CD8-positive, alpha-beta memory T cell (primary cell): Measurements from ENCODE around the gene MYLIP. TPM values are rescaled to one million over a fixed set of nuclear protein-coding genes. Genes with fewer than 3 reads are reported as not detected.
A peak's percentile ranks its signal among the peaks of the same experiment; 100 is the strongest.
"Not testable (repeated sequence)": the region's sequence is repeated elsewhere in the genome, so short reads cannot be mapped to it uniquely, and the experiment has no call there.

Experiments used
- CTCF ChIA-PET: fragments of 350-600 bp; sonication (Branson Sonifier 250); formaldehyde crosslinking; loops from one replicate; lab custom pipeline; 2021; ENCODE audit warnings: antibody characterized with exemption; lab: Charles Lee
- POLR2A ChIA-PET: fragments of 350-600 bp; sonication (Branson Sonifier 250); formaldehyde crosslinking; loops from one replicate; lab custom pipeline; 2021; ENCODE audit warnings: antibody characterized with exemption; lab: Charles Lee
- DNase-seq, 5 donors: peaks; one replicate each; pipeline versions ENCODE4 v3.0.0 to v3.0.0-alpha.2; 2020 to 2022; ENCODE audit warnings: mixed read lengths in 1 of 5
- H3K27ac ChIP-seq: one replicate; pipeline ENCODE4 v1.7.0; 2013; ENCODE audit warnings: low read depth, mild to moderate bottlenecking, low read length, moderate library complexity
- H3K27me3 ChIP-seq: 2 replicates; pipeline ENCODE4 v1.7.0; 2013; ENCODE audit warnings: low read length, mild to moderate bottlenecking; ENCODE audit not compliant: insufficient read depth, poor library complexity, severe bottlenecking
- H3K36me3 ChIP-seq: 2 replicates; pipeline ENCODE4 v1.7.0; 2013; ENCODE audit warnings: mild to moderate bottlenecking, low read length, moderate library complexity; ENCODE audit not compliant: insufficient read depth
- H3K4me1 ChIP-seq: 2 replicates; pipeline ENCODE4 v1.7.0; 2013; ENCODE audit warnings: mild to moderate bottlenecking, low read length, moderate library complexity; ENCODE audit not compliant: insufficient read depth
- H3K4me3 ChIP-seq: 2 replicates; pipeline ENCODE4 v1.7.0; 2013; ENCODE audit warnings: mild to moderate bottlenecking, low read length
- H3K9me3 ChIP-seq: 2 replicates; pipeline ENCODE4 v1.7.0; 2013; ENCODE audit warnings: mild to moderate bottlenecking, low read length
- H3K27ac Mint-ChIP-seq, 8 donors: one replicate each; pipeline ENCODE4 v1.8.0; 2020 to 2021; ENCODE audit warnings: mixed read lengths in 8 of 8, mild to moderate bottlenecking in 6 of 8, inconsistent platforms in 3 of 8, moderate library complexity in 3 of 8
- H3K27me3 Mint-ChIP-seq, 2 donors: one replicate each; pipeline ENCODE4 v1.8.0; 2020 to 2021; ENCODE audit warnings: mixed read lengths in 2 of 2, mild to moderate bottlenecking in 1 of 2, moderate library complexity in 1 of 2
- H3K36me3 Mint-ChIP-seq, 3 donors: one replicate each; pipeline ENCODE4 v1.8.0; 2020 to 2021; ENCODE audit warnings: mixed read lengths in 3 of 3, inconsistent platforms in 1 of 3, mild to moderate bottlenecking in 1 of 3
- H3K4me1 Mint-ChIP-seq, 3 donors: one replicate each; pipeline ENCODE4 v1.8.0; 2020 to 2021; ENCODE audit warnings: mixed read lengths in 3 of 3, inconsistent platforms in 1 of 3, mild to moderate bottlenecking in 1 of 3
- H3K4me3 Mint-ChIP-seq, 7 donors: one replicate each; pipeline ENCODE4 v1.8.0; 2020 to 2021; ENCODE audit warnings: mixed read lengths in 7 of 7, mild to moderate bottlenecking in 6 of 7, moderate library complexity in 4 of 7, inconsistent platforms in 2 of 7
- H3K9me3 Mint-ChIP-seq, 5 donors: one replicate each; pipeline ENCODE4 v1.8.0; 2020 to 2022; ENCODE audit warnings: mixed read lengths in 5 of 5, mild to moderate bottlenecking in 3 of 5, moderate library complexity in 2 of 5, inconsistent platforms in 1 of 5
- polyA plus RNA-seq: library from polyadenylated mRNA; unstranded; fragments of 300-500 nt; fragmentation: Illumina TruSeq; gene quantifications from one replicate; pipeline ENCODE4 v1.2.3, GENCODE V29; 2021
- total RNA-seq, 2 experiments: library from RNA; stranded (reverse); gene quantifications; one replicate each; pipeline ENCODE4 v1.2.3, GENCODE V29; 2021

The MYLIP gene
- total and polyA plus RNA-seq, 3 experiments from 2014 or later, result 7.7 to 78.0 (median 9.0) TPM

- ChIA-PET POLR2A (no interaction called here), CTCF (interaction anchor here (1.9 kb wide), 1 partner anchor 12 kb away, joined by 7 read pairs; no protein-coding TSS in a partner anchor)
- H3K36me3 ChIP-seq, result no peaks in the 10 kb centered on the region
- H3K9me3 Mint-ChIP-seq, result no peaks in the 10 kb centered on the region
- no peaks in the 10 kb centered on the region for H3K9me3 ChIP-seq
- peaks cover 4 to 23% of the 10 kb centered on the region in 2 donors for H3K27me3 Mint-ChIP-seq
- H3K27ac ChIP-seq, result no peak overlapping the region
- H3K4me1 ChIP-seq, result peaks cover 11% of the 10 kb centered on the region
- peak overlapping the region in 6 of 8 donors; percentile 5 to 90 (median 58) for H3K27ac Mint-ChIP-seq
- H3K36me3 Mint-ChIP-seq, result peaks cover 0 to 3% (median 0%) of the 10 kb centered on the region in 3 donors
- H3K4me3 ChIP-seq, result no peak overlapping the region
- peaks cover 15 to 21% (median 17%) of the 10 kb centered on the region in 3 donors for H3K4me1 Mint-ChIP-seq
- H3K27me3 ChIP-seq, result no peaks in the 10 kb centered on the region
- DNase-seq, result peak in 1 of 5 donors; percentile 20
- peak overlapping the region in 5 of 7 donors; percentile 9 to 81 (median 51) for H3K4me3 Mint-ChIP-seq
Observed at GRCh38 chr6:16168121-16168520, 39.2 kb downstream of the MYLIP start.

GRCh38 chr6:16168858-16169257 lies 40.0 kb downstream of the MYLIP start:
- peak overlapping the region in 6 of 7 donors; percentile 1 to 81 (median 49) for H3K4me3 Mint-ChIP-seq
- no peak overlapping the region for H3K27ac ChIP-seq
- H3K4me1 Mint-ChIP-seq, result peaks cover 14 to 21% (median 17%) of the 10 kb centered on the region in 3 donors
- ChIA-PET CTCF (interaction anchor here (1.3 to 1.9 kb wide), 3 partner anchors 11 to 477 kb away, joined by 3 to 7 read pairs (median 6); no protein-coding TSS in a partner anchor), POLR2A (interaction anchor here (0.6 kb wide), 1 partner anchor 289 kb away, joined by 6 read pairs; no protein-coding TSS in a partner anchor)
- peaks cover 4 to 27% of the 10 kb centered on the region in 2 donors for H3K27me3 Mint-ChIP-seq
- H3K27ac Mint-ChIP-seq, result peak overlapping the region in 5 of 8 donors; percentile 0 to 90 (median 57)
- H3K36me3 Mint-ChIP-seq, result peaks cover 0 to 3% (median 0%) of the 10 kb centered on the region in 3 donors
- peaks cover 11% of the 10 kb centered on the region for H3K4me1 ChIP-seq
- H3K9me3 ChIP-seq, result no peaks in the 10 kb centered on the region
- no peaks in the 10 kb centered on the region for H3K9me3 Mint-ChIP-seq
- no peaks in the 10 kb centered on the region for H3K36me3 ChIP-seq
- H3K27me3 ChIP-seq, result no peaks in the 10 kb centered on the region
- H3K4me3 ChIP-seq, result no peak overlapping the region
- DNase-seq, result peak in 2 of 5 donors; percentile 23 to 33

GRCh38 chr6:16171400-16171799 lies 42.5 kb downstream of the MYLIP start:
- peaks cover 0 to 3% (median 0%) of the 10 kb centered on the region in 3 donors for H3K36me3 Mint-ChIP-seq
- Histone ChIP-seq H3K4me3 (no peak overlapping the region), H3K9me3 (no peaks in the 10 kb centered on the region), H3K4me1 (peaks cover 11% of the 10 kb centered on the region), H3K36me3 (no peaks in the 10 kb centered on the region), H3K27ac (no peak overlapping the region), H3K27me3 (no peaks in the 10 kb centered on the region)
- H3K27ac Mint-ChIP-seq, result no peak overlapping the region
- H3K9me3 Mint-ChIP-seq, result peaks cover 0 to 4% (median 3%) of the 10 kb centered on the region in 5 donors
- peaks cover 0 to 19% of the 10 kb centered on the region in 2 donors for H3K27me3 Mint-ChIP-seq
- DNase-seq, result no peak
- H3K4me3 Mint-ChIP-seq, result no peak overlapping the region
- ChIA-PET CTCF (interaction anchor here (2.6 kb wide), 1 partner anchor 11 kb away, joined by 10 read pairs; no protein-coding TSS in a partner anchor), POLR2A (no interaction called here)
- H3K4me1 Mint-ChIP-seq, result peaks cover 14 to 29% (median 18%) of the 10 kb centered on the region in 3 donors

GRCh38 chr6:16173167-16173940 lies 44.5 kb downstream of the MYLIP start:
- Mint-ChIP-seq H3K9me3 (peaks cover 6 to 15% (median 7%) of the 10 kb centered on the region in 5 donors), H3K4me3 (no peak overlapping the region), H3K27ac (no peak overlapping the region), H3K4me1 (peaks cover 8 to 18% (median 13%) of the 10 kb centered on the region in 3 donors), H3K27me3 (peaks cover 4 to 13% of the 10 kb centered on the region in 2 donors), H3K36me3 (peaks cover 0 to 5% (median 3%) of the 10 kb centered on the region in 3 donors)
- Histone ChIP-seq H3K27me3 (no peaks in the 10 kb centered on the region), H3K4me3 (no peak overlapping the region), H3K4me1 (peaks cover 6% of the 10 kb centered on the region), H3K27ac (no peak overlapping the region), H3K9me3 (no peaks in the 10 kb centered on the region), H3K36me3 (no peaks in the 10 kb centered on the region)
- DNase-seq, result no peak
- ChIA-PET POLR2A (no interaction called here), CTCF (interaction anchor here (2.6 kb wide), 1 partner anchor 9 kb away, joined by 10 read pairs; no protein-coding TSS in a partner anchor)

- H3K27me3 Mint-ChIP-seq, result peaks cover 4 to 13% of the 10 kb centered on the region in 2 donors
- POLR2A ChIA-PET, result no interaction called here
- CTCF ChIA-PET, result interaction anchor here (1.7 kb wide), 1 partner anchor 9 kb away, joined by 4 read pairs; no protein-coding TSS in a partner anchor
- Histone ChIP-seq H3K9me3 (no peaks in the 10 kb centered on the region), H3K36me3 (no peaks in the 10 kb centered on the region), H3K27me3 (no peaks in the 10 kb centered on the region), H3K4me3 (no peak overlapping the region), H3K4me1 (peaks cover 7% of the 10 kb centered on the region), H3K27ac (no peak overlapping the region)
- no peak overlapping the region for H3K4me3 Mint-ChIP-seq
- H3K9me3 Mint-ChIP-seq, result peaks cover 6 to 20% (median 12%) of the 10 kb centered on the region in 5 donors
- no peak for DNase-seq
- peaks cover 11 to 21% (median 11%) of the 10 kb centered on the region in 3 donors for H3K4me1 Mint-ChIP-seq
- H3K36me3 Mint-ChIP-seq, result peaks cover 0 to 9% (median 3%) of the 10 kb centered on the region in 3 donors
- no peak overlapping the region for H3K27ac Mint-ChIP-seq
Observed at GRCh38 chr6:16174416-16175078, 45.7 kb downstream of the MYLIP start.

GRCh38 chr6:16176600-16176999 lies 47.7 kb downstream of the MYLIP start:
- Mint-ChIP-seq H3K36me3 (peaks cover under 1 to 18% (median 1%) of the 10 kb centered on the region in 3 donors), H3K4me1 (peaks cover 24 to 31% (median 26%) of the 10 kb centered on the region in 3 donors), H3K9me3 (peaks cover 7 to 34% (median 26%) of the 10 kb centered on the region in 5 donors)
- H3K27me3 Mint-ChIP-seq, DNase-seq, H3K36me3 ChIP-seq, POLR2A ChIA-PET, H3K9me3 ChIP-seq, H3K27ac ChIP-seq, H3K27ac Mint-ChIP-seq, H3K4me3 ChIP-seq, H3K27me3 ChIP-seq, H3K4me3 Mint-ChIP-seq, CTCF ChIA-PET: not testable (repeated sequence)
- peaks cover 11% of the 10 kb centered on the region for H3K4me1 ChIP-seq

GRCh38 chr6:16177881-16178280 lies 49.0 kb downstream of the MYLIP start:
- Mint-ChIP-seq H3K27ac (no peak overlapping the region), H3K4me1 (peaks cover 28 to 32% (median 32%) of the 10 kb centered on the region in 3 donors), H3K36me3 (peaks cover 1 to 18% (median 1%) of the 10 kb centered on the region in 3 donors), H3K27me3 (peaks cover 4 to 6% of the 10 kb centered on the region in 2 donors), H3K4me3 (no peak overlapping the region), H3K9me3 (peaks cover 7 to 37% (median 28%) of the 10 kb centered on the region in 5 donors)
- Histone ChIP-seq H3K4me3 (no peak overlapping the region), H3K4me1 (peaks cover 14% of the 10 kb centered on the region), H3K27me3 (no peaks in the 10 kb centered on the region), H3K9me3 (peaks cover 8% of the 10 kb centered on the region), H3K27ac (no peak overlapping the region), H3K36me3 (no peaks in the 10 kb centered on the region)
- ChIA-PET CTCF (interaction anchor here (1.0 kb wide), 1 partner anchor 10 kb away, joined by 4 read pairs; no protein-coding TSS in a partner anchor), POLR2A (no interaction called here)
- DNase-seq, result no peak
